ENCODE measurements around the gene TMEM119. TPM values are rescaled to one million over a fixed set of nuclear protein-coding genes. Genes with fewer than 3 reads are reported as not detected.
"Not testable (repeated sequence)": the region's sequence is repeated elsewhere in the genome, so short reads cannot be mapped to it uniquely, and the experiment has no call there.

The TMEM119 gene
- total RNA-seq, 2 experiments from 2014 or later = 2.1 to 2.6 TPM

DNA sequence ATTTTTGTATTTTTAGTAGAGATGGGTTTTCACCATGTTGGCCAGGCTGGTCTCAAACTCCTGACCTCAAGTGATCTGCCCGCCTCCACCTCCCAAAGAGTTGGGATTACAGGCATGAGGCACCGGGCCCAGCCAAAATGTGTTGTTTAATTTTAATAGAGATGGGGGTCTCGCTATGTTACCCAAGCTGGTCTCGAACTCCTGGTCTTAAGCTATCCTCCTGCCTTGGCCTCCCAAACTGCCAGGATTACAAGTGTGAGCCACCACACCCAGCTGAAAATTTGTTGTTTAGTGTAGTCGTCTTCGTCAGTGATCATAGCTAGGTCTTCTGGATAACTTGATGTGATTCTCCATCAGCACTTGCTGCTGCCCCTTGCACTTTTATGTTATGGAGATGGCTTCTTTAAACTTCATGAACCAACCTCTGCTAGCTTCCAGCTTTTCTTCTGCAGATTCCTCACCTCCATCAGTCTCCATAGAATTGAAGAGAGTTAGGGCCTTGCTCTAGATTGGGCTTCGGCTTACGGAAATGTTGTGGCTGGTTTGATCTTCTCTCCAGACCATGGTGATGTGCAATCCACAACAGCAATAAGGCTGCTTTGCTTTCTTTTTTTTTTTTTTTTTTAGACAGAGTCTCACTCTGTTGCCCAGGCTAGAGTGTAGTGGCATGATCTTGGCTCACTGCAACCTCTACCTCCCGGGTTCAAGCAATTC, 22.5 kb downstream of the TMEM119 start:
- H3K4me3 Mint-ChIP-seq = peak overlapping the region; percentile 48
- Histone ChIP-seq H3K4me1 (ENCODE audit: insufficient read depth, low read length) (peaks cover 25% of the 10 kb centered on the region), H3K27ac (ENCODE audit: low read depth in 1 of 2, low read length in 2 of 2) (no peak overlapping the region), H3K9me3 (ENCODE audit: control insufficient read depth in 1 of 2, insufficient read depth in 1 of 2, low read length in 2 of 2) (no peaks in the 10 kb centered on the region), H3K4me3 (ENCODE audit: low read length) (no peak overlapping the region), H3K27me3 (ENCODE audit: control insufficient read depth in 1 of 2, insufficient read depth in 2 of 2, low read length in 2 of 2) (no peaks in the 10 kb centered on the region), H3K36me3 (ENCODE audit: insufficient read depth, low read length) (no peaks in the 10 kb centered on the region)
- peaks cover 56% of the 10 kb centered on the region for H3K4me1 Mint-ChIP-seq (ENCODE audit: low read depth)
- H3K27me3 Mint-ChIP-seq = no peaks in the 10 kb centered on the region
- H3K36me3 Mint-ChIP-seq (ENCODE audit: low read depth) = peaks cover 4% of the 10 kb centered on the region
- intact Hi-C loops (cut with DNase I, micrococcal nuclease) = no loop called here
- peak in 3 of 14 experiments; percentile 25 to 34 (median 34) for DNase-seq
- TF ChIP-seq, protein P1, sequence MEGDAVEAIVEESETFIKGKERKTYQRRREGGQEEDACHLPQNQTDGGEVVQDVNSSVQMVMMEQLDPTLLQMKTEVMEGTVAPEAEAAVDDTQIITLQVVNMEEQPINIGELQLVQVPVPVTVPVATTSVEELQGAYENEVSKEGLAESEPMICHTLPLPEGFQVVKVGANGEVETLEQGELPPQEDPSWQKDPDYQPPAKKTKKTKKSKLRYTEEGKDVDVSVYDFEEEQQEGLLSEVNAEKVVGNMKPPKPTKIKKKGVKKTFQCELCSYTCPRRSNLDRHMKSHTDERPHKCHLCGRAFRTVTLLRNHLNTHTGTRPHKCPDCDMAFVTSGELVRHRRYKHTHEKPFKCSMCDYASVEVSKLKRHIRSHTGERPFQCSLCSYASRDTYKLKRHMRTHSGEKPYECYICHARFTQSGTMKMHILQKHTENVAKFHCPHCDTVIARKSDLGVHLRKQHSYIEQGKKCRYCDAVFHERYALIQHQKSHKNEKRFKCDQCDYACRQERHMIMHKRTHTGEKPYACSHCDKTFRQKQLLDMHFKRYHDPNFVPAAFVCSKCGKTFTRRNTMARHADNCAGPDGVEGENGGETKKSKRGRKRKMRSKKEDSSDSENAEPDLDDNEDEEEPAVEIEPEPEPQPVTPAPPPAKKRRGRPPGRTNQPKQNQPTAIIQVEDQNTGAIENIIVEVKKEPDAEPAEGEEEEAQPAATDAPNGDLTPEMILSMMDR (IDR thresholded peaks at IDR 0.05) = no peak
- POLR2A ChIA-PET = interaction anchor here (1.3 to 3.3 kb wide), 4 partner anchors 8 to 58 kb away, joined by 3 to 19 read pairs (median 14); partner anchors contain the start of genes ISCU, SART3 and SELPLG
- no peaks in the 10 kb centered on the region for H3K9me3 Mint-ChIP-seq
- CTCF ChIA-PET = interaction anchor here (1.6 kb wide), 1 partner anchor 43 kb away, joined by 3 read pairs; no protein-coding TSS in a partner anchor
- peak; percentile 70 for ATAC-seq (ENCODE audit: poor library complexity)
- H3K27ac Mint-ChIP-seq = peak overlapping the region; percentile 76

DNA sequence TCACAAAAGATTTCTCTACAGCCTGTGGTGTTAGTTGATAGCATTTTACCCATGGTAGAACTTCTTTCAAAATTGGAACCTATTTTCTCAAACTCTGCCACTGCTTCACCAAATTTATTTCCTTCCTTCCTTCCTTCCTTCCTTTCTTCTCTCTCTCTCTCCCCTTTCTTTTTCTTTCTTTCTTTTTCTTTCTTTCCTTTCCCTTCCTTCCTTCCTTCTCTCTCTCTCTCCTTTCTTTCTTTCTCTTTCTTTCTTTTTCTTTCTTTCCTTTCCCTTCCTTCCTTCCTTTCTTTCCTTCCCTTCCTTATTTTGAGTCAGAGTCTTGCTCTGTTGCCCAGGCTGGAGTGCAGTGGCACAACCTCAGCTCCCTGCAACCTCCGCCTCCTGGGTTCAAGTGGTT, 23.6 kb downstream of the TMEM119 start:
- H3K27ac Mint-ChIP-seq = peak overlapping the region; percentile 76
- intact Hi-C loops (cut with DNase I, micrococcal nuclease); H3K27ac ChIP-seq (ENCODE audit: low read depth in 1 of 2, low read length in 2 of 2); ATAC-seq (ENCODE audit: poor library complexity); H3K36me3 ChIP-seq (ENCODE audit: insufficient read depth, low read length); H3K36me3 Mint-ChIP-seq (ENCODE audit: low read depth); H3K9me3 ChIP-seq (ENCODE audit: control insufficient read depth in 1 of 2, insufficient read depth in 1 of 2, low read length in 2 of 2); H3K4me3 ChIP-seq (ENCODE audit: low read length); H3K27me3 Mint-ChIP-seq; H3K27me3 ChIP-seq (ENCODE audit: control insufficient read depth in 1 of 2, insufficient read depth in 2 of 2, low read length in 2 of 2); DNase-seq; H3K9me3 Mint-ChIP-seq; H3K4me3 Mint-ChIP-seq: not testable (repeated sequence)
- ChIA-PET CTCF (interaction anchor here (1.6 kb wide), 1 partner anchor 44 kb away, joined by 3 read pairs; no protein-coding TSS in a partner anchor), POLR2A (interaction anchor here (2.1 kb wide), 1 partner anchor 59 kb away, joined by 11 read pairs; the partner anchor contains the start of gene SELPLG)
- H3K4me1 Mint-ChIP-seq (ENCODE audit: low read depth) = peaks cover 66% of the 10 kb centered on the region
- H3K4me1 ChIP-seq (ENCODE audit: insufficient read depth, low read length) = peaks cover 33% of the 10 kb centered on the region

DNA sequence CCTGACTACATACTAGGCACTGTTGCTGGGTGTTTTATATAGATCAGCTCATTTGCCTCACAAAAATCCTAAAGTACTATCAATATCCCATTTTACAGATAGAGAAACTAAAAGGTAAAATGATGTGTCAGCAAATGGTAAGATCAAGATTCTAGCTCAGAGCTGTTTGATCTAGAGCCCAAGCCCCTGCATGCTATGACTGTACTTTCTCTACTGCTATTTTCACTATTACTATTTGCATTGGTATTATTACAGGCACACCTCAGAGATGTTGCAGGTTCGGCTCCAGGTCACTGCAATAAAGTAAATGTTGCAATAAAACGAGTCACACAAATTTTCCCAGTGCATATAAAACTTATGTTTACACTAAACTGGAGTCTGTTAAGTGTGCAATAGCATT, 24.6 kb downstream of the TMEM119 start:
- TF ChIP-seq, protein P1 (IDR thresholded peaks at IDR 0.05) = no peak
- H3K27ac Mint-ChIP-seq = peak overlapping the region; percentile 90

More for the DNA sequence above, 24.6 kb downstream of the TMEM119 start:
- ATAC-seq (ENCODE audit: poor library complexity) (no peak), DNase-seq (no peak)
- Histone ChIP-seq H3K27me3 (ENCODE audit: control insufficient read depth in 1 of 2, insufficient read depth in 2 of 2, low read length in 2 of 2) (no peaks in the 10 kb centered on the region), H3K9me3 (ENCODE audit: control insufficient read depth in 1 of 2, insufficient read depth in 1 of 2, low read length in 2 of 2) (no peaks in the 10 kb centered on the region), H3K27ac (ENCODE audit: low read depth in 1 of 2, low read length in 2 of 2) (no peak overlapping the region), H3K36me3 (ENCODE audit: insufficient read depth, low read length) (peaks cover 9% of the 10 kb centered on the region), H3K4me1 (ENCODE audit: insufficient read depth, low read length) (peaks cover 42% of the 10 kb centered on the region), H3K4me3 (ENCODE audit: low read length) (no peak overlapping the region)
- CTCF ChIA-PET = interaction anchor here (1.2 kb wide), 1 partner anchor 45 kb away, joined by 8 read pairs; no protein-coding TSS in a partner anchor
- H3K4me1 Mint-ChIP-seq (ENCODE audit: low read depth) = peaks cover 76% of the 10 kb centered on the region
- POLR2A ChIA-PET = interaction anchor here (0.8 to 1.6 kb wide), 2 partner anchors 44 to 1618 kb away, joined by 5 to 6 read pairs; partner anchors contain the start of gene TMEM263
- H3K36me3 Mint-ChIP-seq (ENCODE audit: low read depth) = peaks cover 18% of the 10 kb centered on the region
- H3K4me3 Mint-ChIP-seq = no peak overlapping the region
- intact Hi-C loops (cut with DNase I, micrococcal nuclease) = no loop called here
- no peaks in the 10 kb centered on the region for H3K27me3 Mint-ChIP-seq
- no peaks in the 10 kb centered on the region for H3K9me3 Mint-ChIP-seq

Data from CD4-positive, alpha-beta T cell (primary cell).